Retinal pigment epithelial cell (primary cell): ENCODE measurements around the gene MAN2C1.
"Not testable (repeated sequence)": the region's sequence is repeated elsewhere in the genome, so short reads cannot be mapped to it uniquely, and the experiment has no call there.

Experiments used
- DNase-seq: peaks from one replicate; pipeline ENCODE4 v3.0.0-alpha.2; 2010; ENCODE audit warnings: low read depth
- H3K4me3 ChIP-seq: 2 replicates; pipeline ENCODE4 v1.5.1; 2011; ENCODE audit warnings: mild to moderate bottlenecking, low read length, control low read depth, moderate library complexity
- TF ChIP-seq, protein P1 (sequence below): conservative IDR thresholded peaks from 2 replicates; pipeline ENCODE4 v1.5.1; 2011; ENCODE audit warnings: low read depth, low read length, control low read depth, inconsistent platforms

The MAN2C1 gene

DNA sequence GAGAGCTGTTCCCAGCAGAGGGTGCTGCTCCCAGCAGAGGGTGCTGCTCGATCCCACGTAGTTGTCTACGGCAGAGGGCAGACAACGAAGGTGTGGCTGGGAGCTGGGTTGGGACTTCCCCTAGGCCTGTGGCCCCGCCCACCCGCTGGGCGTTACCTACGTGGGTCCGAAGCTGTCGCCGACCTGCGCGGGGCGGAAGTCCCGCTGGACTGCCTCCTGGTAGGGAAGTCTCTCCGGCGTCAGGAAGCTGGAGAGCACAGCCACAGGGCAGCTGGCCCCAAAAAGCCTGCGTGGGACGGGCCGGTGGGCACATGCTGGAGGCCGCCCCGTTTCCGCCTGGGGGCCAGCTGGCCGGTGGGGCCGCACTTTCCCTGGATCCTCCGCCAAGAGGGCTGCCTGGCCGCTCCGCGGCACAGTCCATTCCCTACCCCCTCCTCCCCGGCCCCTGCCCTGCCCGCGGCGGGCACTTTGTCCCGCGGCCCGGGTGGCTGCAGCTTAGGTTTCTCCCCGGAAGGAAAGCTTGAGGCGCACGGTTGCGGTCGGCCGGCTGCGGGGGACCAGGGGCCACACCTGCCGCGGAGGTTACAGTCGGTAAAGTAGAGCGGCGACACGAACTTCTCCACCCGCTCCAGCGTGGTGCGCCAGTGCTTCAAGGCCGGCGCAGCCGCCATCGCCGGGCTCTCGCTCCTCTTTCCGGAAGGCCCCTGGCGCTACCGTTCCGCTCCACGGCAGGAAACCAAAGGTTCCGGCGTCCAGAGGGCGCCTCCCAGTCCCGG, at the start of gene MAN2C1:
Gene MAN2C1, minus strand, starts transcription at position 695 of the 776 bp plus-strand sequence. Its CDS starts 24 bp downstream, at position 671.
- peak within 1 kb of the TSS; percentile 73 for H3K4me3 ChIP-seq
- peak; percentile 93 for DNase-seq
- TF ChIP-seq, protein P1, sequence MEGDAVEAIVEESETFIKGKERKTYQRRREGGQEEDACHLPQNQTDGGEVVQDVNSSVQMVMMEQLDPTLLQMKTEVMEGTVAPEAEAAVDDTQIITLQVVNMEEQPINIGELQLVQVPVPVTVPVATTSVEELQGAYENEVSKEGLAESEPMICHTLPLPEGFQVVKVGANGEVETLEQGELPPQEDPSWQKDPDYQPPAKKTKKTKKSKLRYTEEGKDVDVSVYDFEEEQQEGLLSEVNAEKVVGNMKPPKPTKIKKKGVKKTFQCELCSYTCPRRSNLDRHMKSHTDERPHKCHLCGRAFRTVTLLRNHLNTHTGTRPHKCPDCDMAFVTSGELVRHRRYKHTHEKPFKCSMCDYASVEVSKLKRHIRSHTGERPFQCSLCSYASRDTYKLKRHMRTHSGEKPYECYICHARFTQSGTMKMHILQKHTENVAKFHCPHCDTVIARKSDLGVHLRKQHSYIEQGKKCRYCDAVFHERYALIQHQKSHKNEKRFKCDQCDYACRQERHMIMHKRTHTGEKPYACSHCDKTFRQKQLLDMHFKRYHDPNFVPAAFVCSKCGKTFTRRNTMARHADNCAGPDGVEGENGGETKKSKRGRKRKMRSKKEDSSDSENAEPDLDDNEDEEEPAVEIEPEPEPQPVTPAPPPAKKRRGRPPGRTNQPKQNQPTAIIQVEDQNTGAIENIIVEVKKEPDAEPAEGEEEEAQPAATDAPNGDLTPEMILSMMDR: peak; percentile 85

DNA sequence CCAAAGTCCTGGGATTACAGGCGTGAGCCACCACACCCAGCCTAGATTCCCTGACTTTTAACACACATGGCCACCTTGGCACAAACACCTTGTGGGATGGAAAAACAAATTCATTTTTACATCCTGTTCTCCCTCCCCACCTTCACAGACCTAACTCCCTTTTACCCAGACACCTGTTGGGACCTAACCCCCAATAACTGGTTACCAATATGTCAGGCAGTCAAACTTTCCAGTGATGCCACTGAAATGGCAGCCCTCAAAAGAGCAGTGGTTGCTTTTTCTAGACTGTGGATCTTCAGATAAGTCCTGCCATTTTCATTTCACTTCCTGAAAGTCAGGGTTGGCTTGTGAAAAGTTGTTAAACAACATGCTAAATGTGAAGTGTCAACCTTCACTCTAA, 48.2 kb upstream of the MAN2C1 start:
- DNase-seq: no peak
- TF ChIP-seq, protein P1: no peak
- no peak overlapping the region for H3K4me3 ChIP-seq

DNA sequence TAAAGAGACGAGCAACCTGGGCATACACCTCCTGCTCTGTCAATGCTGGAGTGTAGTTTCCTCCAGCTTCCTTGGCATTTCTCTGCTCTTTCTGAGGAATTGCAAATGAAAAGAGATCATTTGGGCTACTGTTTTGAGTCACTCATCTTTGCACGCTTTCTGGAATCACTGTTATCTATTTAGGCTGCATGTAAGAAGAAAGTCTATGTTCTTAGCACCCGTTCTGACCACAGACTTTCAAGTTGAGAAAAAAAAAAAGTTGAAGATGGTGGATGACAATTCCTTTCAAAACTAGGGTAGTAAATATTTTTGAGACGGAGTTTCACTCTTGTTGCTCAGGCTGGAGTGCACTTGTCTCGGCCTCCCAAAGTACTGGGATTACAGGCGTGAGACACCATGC, 41.8 kb upstream of the MAN2C1 start:
- no peak overlapping the region for H3K4me3 ChIP-seq
- DNase-seq: no peak
- TF ChIP-seq, protein P1: no peak

DNA sequence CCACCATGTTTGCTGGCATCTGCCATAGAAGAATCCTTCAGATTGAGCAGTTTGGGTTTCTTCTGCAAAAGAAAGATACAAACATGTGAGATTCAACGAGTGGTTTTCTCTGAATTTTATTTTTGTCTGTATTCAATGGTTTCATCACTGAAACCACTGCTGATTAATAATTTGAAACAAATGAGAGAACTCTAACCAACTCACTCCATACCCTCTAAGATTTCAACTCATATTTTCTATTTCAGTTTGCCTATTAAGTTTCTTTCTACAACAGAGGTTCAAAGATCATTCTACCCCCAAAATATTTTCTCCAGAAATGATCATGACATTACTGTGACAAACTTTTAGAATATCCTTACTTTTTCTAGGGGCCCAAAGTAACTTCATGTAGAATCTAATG, 38.7 kb upstream of the MAN2C1 start:
- DNase-seq: no peak
- TF ChIP-seq, protein P1: no peak
- no peak overlapping the region for H3K4me3 ChIP-seq

DNA sequence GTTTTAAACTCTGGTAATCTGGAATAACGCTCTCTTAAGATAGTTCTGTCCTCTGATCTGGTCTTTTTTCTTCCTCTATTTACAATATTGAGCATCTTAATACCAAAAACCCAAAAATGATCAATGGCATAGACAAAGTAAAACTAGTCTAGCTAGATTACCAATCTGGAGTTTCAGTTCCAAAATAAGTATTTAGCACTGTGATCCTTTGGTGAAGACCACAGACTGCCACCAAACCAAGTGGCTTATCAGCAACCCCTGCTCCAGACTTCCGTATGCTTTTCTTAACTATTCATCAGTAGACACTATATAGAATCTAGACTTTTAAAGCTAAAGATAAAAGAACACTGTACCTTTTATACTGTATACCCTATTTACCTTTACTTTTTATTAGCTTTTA, 35.5 kb upstream of the MAN2C1 start:
- DNase-seq: no peak
- TF ChIP-seq, protein P1: no peak
- H3K4me3 ChIP-seq: no peak overlapping the region

DNA sequence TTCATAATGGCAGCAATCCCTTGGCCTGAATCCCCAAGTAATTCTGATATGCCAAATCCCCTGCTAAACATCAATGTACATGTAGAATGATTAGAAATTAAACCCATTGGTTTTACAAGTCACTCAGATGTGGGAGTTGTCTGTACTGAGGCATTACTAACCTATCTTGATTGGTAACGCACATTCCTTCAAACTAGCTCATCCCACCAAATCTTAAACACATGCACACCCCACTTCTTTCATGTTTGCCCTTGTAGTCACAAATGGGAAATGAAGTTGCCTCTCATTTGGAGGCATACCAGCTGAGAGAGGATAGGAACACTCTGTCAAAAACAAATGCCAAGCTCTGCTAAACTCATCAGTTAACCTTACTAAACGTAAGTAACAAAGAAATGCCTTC, 29.1 kb upstream of the MAN2C1 start:
- H3K4me3 ChIP-seq: no peak overlapping the region
- DNase-seq: no peak
- TF ChIP-seq, protein P1: no peak

DNA sequence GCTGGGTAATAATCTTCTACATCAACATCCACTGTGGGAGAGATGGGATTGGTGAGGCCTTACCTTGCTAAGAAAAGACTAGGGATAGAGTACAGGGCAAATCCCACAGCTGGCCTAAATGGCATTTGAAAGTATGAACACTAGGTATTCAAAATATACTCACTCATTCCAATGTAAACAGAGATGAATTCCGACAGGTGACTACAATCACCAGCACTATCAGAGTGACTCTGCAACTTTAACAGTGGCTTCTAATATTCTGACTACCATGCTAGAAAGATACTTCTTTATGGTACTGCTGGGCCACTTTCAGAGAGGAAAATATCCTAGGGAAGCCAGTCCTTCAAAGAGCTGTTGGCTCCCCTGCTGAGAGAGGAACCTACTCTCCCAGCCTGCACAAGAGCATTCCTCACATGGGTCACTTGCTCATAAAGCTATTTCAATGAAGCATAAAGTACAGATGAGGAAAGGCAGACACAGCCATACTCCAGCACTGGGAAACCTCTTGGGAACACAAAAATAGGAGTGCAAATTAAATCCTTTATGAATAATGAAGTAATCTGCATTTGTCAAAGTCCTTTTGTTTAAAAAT, 21.5 kb upstream of the MAN2C1 start:
- no peak for DNase-seq
- H3K4me3 ChIP-seq: no peak overlapping the region
- TF ChIP-seq, protein P1: no peak

DNA sequence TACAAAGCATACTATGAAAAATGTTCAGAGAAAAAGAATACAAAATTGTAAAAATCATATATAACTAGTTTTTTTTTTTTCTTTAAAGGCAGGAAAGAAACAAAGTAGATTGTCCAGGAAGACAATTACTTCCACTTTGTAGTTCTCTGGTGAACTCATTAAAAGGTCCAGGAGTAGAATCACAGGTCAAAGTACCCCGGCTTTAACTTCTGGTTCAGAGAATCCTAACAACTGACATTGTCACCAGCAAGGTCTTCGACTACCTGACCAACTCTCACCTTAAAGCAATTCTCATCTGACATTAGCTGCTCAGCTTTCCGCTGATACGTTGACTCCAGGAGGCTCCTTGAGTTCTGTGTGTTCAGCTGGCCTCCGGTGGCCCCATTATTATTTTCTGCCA, 15.6 kb upstream of the MAN2C1 start:
- not testable (repeated sequence) for H3K4me3 ChIP-seq, DNase-seq
